Measurements from ENCODE around the gene ASB1. TPM values are rescaled to one million over a fixed set of nuclear protein-coding genes. Genes with fewer than 3 reads are reported as not detected.

The ASB1 gene
- polyA plus RNA-seq, 1 donor (not counting 4 experiments of a cell fraction or from before 2014, with no cell fraction given) = 13.0 TPM

GRCh38 chr2:238475566-238475965 is 48.8 kb downstream of the ASB1 start:
- Histone ChIP-seq H3K4me1 (ENCODE audit: control insufficient read depth, extremely low read depth, insufficient read depth, low read length) (no peaks in the 10 kb centered on the region), H3K4me3 (ENCODE audit: control insufficient read depth in 2 of 3, extremely low read depth in 1 of 3, insufficient read depth in 2 of 3, low read depth in 1 of 3, low read length in 3 of 3) (no peak overlapping the region), H3K9ac (ENCODE audit: control insufficient read depth, extremely low read depth, insufficient read depth, low read length) (no peak overlapping the region), H3K36me3 (ENCODE audit: control insufficient read depth in 2 of 2, extremely low read depth in 1 of 2, insufficient read depth in 2 of 2, low read length in 2 of 2) (no peaks in the 10 kb centered on the region), H4K20me1 (ENCODE audit: control insufficient read depth, extremely low read depth, insufficient read depth, low read length) (no peaks in the 10 kb centered on the region), H3K9me1 (ENCODE audit: control insufficient read depth, extremely low read depth, insufficient read depth, low read length) (no peaks in the 10 kb centered on the region), H3K4me2 (ENCODE audit: control insufficient read depth, extremely low read depth, insufficient read depth, low read depth, low read length) (no peak overlapping the region), H2AFZ (ENCODE audit: control insufficient read depth, low read length) (no peak overlapping the region), H3K9me3 (ENCODE audit: control insufficient read depth, low read depth, low read length) (no peaks in the 10 kb centered on the region), H3K27ac (ENCODE audit: control insufficient read depth, insufficient read depth, low read length) (no peak overlapping the region), H3K27me3 (ENCODE audit: control insufficient read depth, extremely low read depth, insufficient read depth, low read length) (no peaks in the 10 kb centered on the region), H3K79me2 (ENCODE audit: control insufficient read depth, insufficient read depth, low read length) (no peaks in the 10 kb centered on the region)
- dilution Hi-C loops (cut with MboI; ENCODE audit: extremely low pct_ligation_motif_present, low sequenced_read_pairs) = no loop called here
- FAIRE-seq (no peak), DNase-seq (ENCODE audit: low read depth, low spot score) (no peak)
- TF ChIP-seq CTCF (optimal IDR thresholded peaks at IDR 0.05 in 1 of 3, IDR thresholded peaks at IDR 0.05 in 1 of 3, conservative IDR thresholded peaks at IDR 0.05 in 1 of 3; ENCODE audit: extremely low read depth in 1 of 3, insufficient read depth in 2 of 3, low read length in 3 of 3) (no peak), EZH2 (IDR thresholded peaks at IDR 0.05; ENCODE audit: low read length) (no peak)

- dilution Hi-C loops (cut with MboI; ENCODE audit: extremely low pct_ligation_motif_present, low sequenced_read_pairs) = no loop called here
These were observed 49.5 kb downstream of the ASB1 start for GRCh38 chr2:238476258-238476657.

More at GRCh38 chr2:238476258-238476657, 49.5 kb downstream of the ASB1 start:
- DNase-seq (ENCODE audit: low read depth, low spot score) (no peak), FAIRE-seq (no peak)
- TF ChIP-seq CTCF (optimal IDR thresholded peaks at IDR 0.05 in 1 of 3, IDR thresholded peaks at IDR 0.05 in 1 of 3, conservative IDR thresholded peaks at IDR 0.05 in 1 of 3; ENCODE audit: extremely low read depth in 1 of 3, insufficient read depth in 2 of 3, low read length in 3 of 3) = no peak
- TF ChIP-seq EZH2 (IDR thresholded peaks at IDR 0.05; ENCODE audit: low read length) = no peak
- Histone ChIP-seq H3K36me3 (ENCODE audit: control insufficient read depth in 2 of 2, extremely low read depth in 1 of 2, insufficient read depth in 2 of 2, low read length in 2 of 2) (no peaks in the 10 kb centered on the region), H2AFZ (ENCODE audit: control insufficient read depth, low read length) (no peak overlapping the region), H3K4me2 (ENCODE audit: control insufficient read depth, extremely low read depth, insufficient read depth, low read depth, low read length) (no peak overlapping the region), H3K9me1 (ENCODE audit: control insufficient read depth, extremely low read depth, insufficient read depth, low read length) (no peaks in the 10 kb centered on the region), H3K27me3 (ENCODE audit: control insufficient read depth, extremely low read depth, insufficient read depth, low read length) (no peaks in the 10 kb centered on the region), H4K20me1 (ENCODE audit: control insufficient read depth, extremely low read depth, insufficient read depth, low read length) (no peaks in the 10 kb centered on the region), H3K9me3 (ENCODE audit: control insufficient read depth, low read depth, low read length) (no peaks in the 10 kb centered on the region), H3K27ac (ENCODE audit: control insufficient read depth, insufficient read depth, low read length) (no peak overlapping the region), H3K4me3 (ENCODE audit: control insufficient read depth in 2 of 3, extremely low read depth in 1 of 3, insufficient read depth in 2 of 3, low read depth in 1 of 3, low read length in 3 of 3) (no peak overlapping the region), H3K79me2 (ENCODE audit: control insufficient read depth, insufficient read depth, low read length) (no peaks in the 10 kb centered on the region), H3K4me1 (ENCODE audit: control insufficient read depth, extremely low read depth, insufficient read depth, low read length) (no peaks in the 10 kb centered on the region), H3K9ac (ENCODE audit: control insufficient read depth, extremely low read depth, insufficient read depth, low read length) (no peak overlapping the region)

All from keratinocyte (primary cell).